ENCODE data around the gene HMGB4.

HMGB4 gene

GRCh38 chr1:33854091-33854490 lies 9.8 kb upstream of the HMGB4 start:
- TF ChIP-seq CTCF (IDR thresholded peaks at IDR 0.05) = no peak
- Histone ChIP-seq H3K27me3 (ENCODE audit: control insufficient read depth, insufficient read depth, low read length) (no peaks in the 10 kb centered on the region), H3K4me2 (ENCODE audit: low read length) (no peak overlapping the region), H2AFZ (no peak overlapping the region), H3K4me1 (no peaks in the 10 kb centered on the region), H3K36me3 (ENCODE audit: control insufficient read depth, insufficient read depth, low read length) (no peaks in the 10 kb centered on the region), H3K27ac (no peak overlapping the region), H3K9ac (no peak overlapping the region), H3K9me3 (ENCODE audit: control insufficient read depth, low read length) (no peaks in the 10 kb centered on the region), H3K4me3 (ENCODE audit: low read depth, low read length) (no peak overlapping the region), H3K79me2 (no peaks in the 10 kb centered on the region)

- TF ChIP-seq CTCF (IDR thresholded peaks at IDR 0.05) = no peak
- Histone ChIP-seq H3K27ac (no peak overlapping the region), H3K9ac (no peak overlapping the region), H3K9me3 (ENCODE audit: control insufficient read depth, low read length) (no peaks in the 10 kb centered on the region), H2AFZ (no peak overlapping the region), H3K79me2 (no peaks in the 10 kb centered on the region), H3K4me2 (ENCODE audit: low read length) (no peak overlapping the region), H3K36me3 (ENCODE audit: control insufficient read depth, insufficient read depth, low read length) (no peaks in the 10 kb centered on the region), H3K4me3 (ENCODE audit: low read depth, low read length) (no peak overlapping the region), H3K27me3 (ENCODE audit: control insufficient read depth, insufficient read depth, low read length) (no peaks in the 10 kb centered on the region), H3K4me1 (no peaks in the 10 kb centered on the region)
These were observed 3.2 kb upstream of the HMGB4 start for GRCh38 chr1:33860671-33861070.

GRCh38 chr1:33864460-33865389 lies 846 bp downstream of the HMGB4 start:
- no peaks in the 10 kb centered on the region for H3K79me2 ChIP-seq
- H3K9ac ChIP-seq = no peak overlapping the region
- no peak overlapping the region for H3K4me3 ChIP-seq (ENCODE audit: low read depth, low read length)
- no peaks in the 10 kb centered on the region for H3K36me3 ChIP-seq (ENCODE audit: control insufficient read depth, insufficient read depth, low read length)
- no peaks in the 10 kb centered on the region for H3K9me3 ChIP-seq (ENCODE audit: control insufficient read depth, low read length)
- no peak for TF ChIP-seq CTCF (IDR thresholded peaks at IDR 0.05)
- no peak overlapping the region for H2AFZ ChIP-seq
- H3K27ac ChIP-seq = no peak overlapping the region
- no peak overlapping the region for H3K4me2 ChIP-seq (ENCODE audit: low read length)
- no peaks in the 10 kb centered on the region for H3K27me3 ChIP-seq (ENCODE audit: control insufficient read depth, insufficient read depth, low read length)
- no peaks in the 10 kb centered on the region for H3K4me1 ChIP-seq

GRCh38 chr1:33866281-33866680 lies 2.4 kb downstream of the HMGB4 start:
- no peak overlapping the region for H3K27ac ChIP-seq
- H3K9ac ChIP-seq = no peak overlapping the region
- no peak for TF ChIP-seq CTCF (IDR thresholded peaks at IDR 0.05)
- no peaks in the 10 kb centered on the region for H3K4me1 ChIP-seq
- no peak overlapping the region for H2AFZ ChIP-seq
- no peaks in the 10 kb centered on the region for H3K79me2 ChIP-seq
- no peak overlapping the region for H3K4me3 ChIP-seq (ENCODE audit: low read depth, low read length)
- no peaks in the 10 kb centered on the region for H3K36me3 ChIP-seq (ENCODE audit: control insufficient read depth, insufficient read depth, low read length)
- no peaks in the 10 kb centered on the region for H3K9me3 ChIP-seq (ENCODE audit: control insufficient read depth, low read length)
- H3K4me2 ChIP-seq (ENCODE audit: low read length) = no peak overlapping the region
- no peaks in the 10 kb centered on the region for H3K27me3 ChIP-seq (ENCODE audit: control insufficient read depth, insufficient read depth, low read length)

- TF ChIP-seq CTCF (IDR thresholded peaks at IDR 0.05) = no peak
- Histone ChIP-seq H3K27me3 (ENCODE audit: control insufficient read depth, insufficient read depth, low read length) (no peaks in the 10 kb centered on the region), H3K36me3 (ENCODE audit: control insufficient read depth, insufficient read depth, low read length) (no peaks in the 10 kb centered on the region), H3K9me3 (ENCODE audit: control insufficient read depth, low read length) (no peaks in the 10 kb centered on the region), H3K79me2 (no peaks in the 10 kb centered on the region), H3K4me3 (ENCODE audit: low read depth, low read length) (no peak overlapping the region), H3K4me2 (ENCODE audit: low read length) (no peak overlapping the region), H2AFZ (no peak overlapping the region), H3K27ac (no peak overlapping the region), H3K4me1 (no peaks in the 10 kb centered on the region), H3K9ac (no peak overlapping the region)
These were observed 3.8 kb downstream of the HMGB4 start for GRCh38 chr1:33867684-33868083.

Measured in parathyroid adenoma (tissue), 2 donors.